Fibroblast of the aortic adventitia (primary cell): ENCODE data around the gene ERFE. TPM values are rescaled to one million over a fixed set of nuclear protein-coding genes. Genes with fewer than 3 reads are reported as not detected.

Experiments
- DNase-seq: peaks from one replicate; pipeline ENCODE4 v3.0.0-alpha.2; 2010; ENCODE audit warnings: low read depth
- H3K4me3 ChIP-seq: 2 replicates; pipeline ENCODE4 v1.5.1; 2011; ENCODE audit warnings: low read depth, mild to moderate bottlenecking, control low read depth, low read length, moderate library complexity
- total RNA-seq: library from RNA; depleted of rRNA; stranded (reverse); fragments of >200 nt; gene quantifications from 2 replicates; pipeline ENCODE4 v1.2.3, GENCODE V29; 2012; ENCODE audit warnings: low replicate concordance
- TF ChIP-seq, protein P1 (sequence below): IDR thresholded peaks from 2 replicates; pipeline ENCODE4 v1.5.1; 2011; ENCODE audit warnings: mild to moderate bottlenecking, low read length, control low read depth, inconsistent platforms; ENCODE audit not compliant: insufficient read depth

ERFE gene
- total RNA-seq, 1 donor: 2.8 TPM

DNA sequence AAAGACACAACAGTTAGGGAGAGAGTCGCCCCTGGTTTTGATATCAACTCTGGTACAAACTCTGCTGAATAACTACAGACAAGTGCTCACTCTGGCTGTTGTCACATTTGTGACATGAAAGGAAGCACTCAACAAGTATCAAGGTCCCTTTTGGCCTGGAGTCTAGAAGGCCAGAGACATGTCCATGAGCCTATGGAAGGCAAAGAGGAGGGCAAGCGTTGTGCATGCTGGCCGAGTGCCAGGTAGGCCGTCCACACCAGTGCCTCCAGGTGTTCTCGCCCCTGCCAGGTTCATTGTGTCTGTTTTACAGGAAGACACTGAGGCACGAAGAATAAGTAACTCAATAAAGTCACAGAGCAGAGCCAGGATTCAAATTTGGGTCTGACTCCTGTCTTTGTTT lies 23.6 kb downstream of the ERFE start:
- no peak overlapping the region for H3K4me3 ChIP-seq
- DNase-seq: no peak
- TF ChIP-seq, protein P1, sequence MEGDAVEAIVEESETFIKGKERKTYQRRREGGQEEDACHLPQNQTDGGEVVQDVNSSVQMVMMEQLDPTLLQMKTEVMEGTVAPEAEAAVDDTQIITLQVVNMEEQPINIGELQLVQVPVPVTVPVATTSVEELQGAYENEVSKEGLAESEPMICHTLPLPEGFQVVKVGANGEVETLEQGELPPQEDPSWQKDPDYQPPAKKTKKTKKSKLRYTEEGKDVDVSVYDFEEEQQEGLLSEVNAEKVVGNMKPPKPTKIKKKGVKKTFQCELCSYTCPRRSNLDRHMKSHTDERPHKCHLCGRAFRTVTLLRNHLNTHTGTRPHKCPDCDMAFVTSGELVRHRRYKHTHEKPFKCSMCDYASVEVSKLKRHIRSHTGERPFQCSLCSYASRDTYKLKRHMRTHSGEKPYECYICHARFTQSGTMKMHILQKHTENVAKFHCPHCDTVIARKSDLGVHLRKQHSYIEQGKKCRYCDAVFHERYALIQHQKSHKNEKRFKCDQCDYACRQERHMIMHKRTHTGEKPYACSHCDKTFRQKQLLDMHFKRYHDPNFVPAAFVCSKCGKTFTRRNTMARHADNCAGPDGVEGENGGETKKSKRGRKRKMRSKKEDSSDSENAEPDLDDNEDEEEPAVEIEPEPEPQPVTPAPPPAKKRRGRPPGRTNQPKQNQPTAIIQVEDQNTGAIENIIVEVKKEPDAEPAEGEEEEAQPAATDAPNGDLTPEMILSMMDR: no peak

DNA sequence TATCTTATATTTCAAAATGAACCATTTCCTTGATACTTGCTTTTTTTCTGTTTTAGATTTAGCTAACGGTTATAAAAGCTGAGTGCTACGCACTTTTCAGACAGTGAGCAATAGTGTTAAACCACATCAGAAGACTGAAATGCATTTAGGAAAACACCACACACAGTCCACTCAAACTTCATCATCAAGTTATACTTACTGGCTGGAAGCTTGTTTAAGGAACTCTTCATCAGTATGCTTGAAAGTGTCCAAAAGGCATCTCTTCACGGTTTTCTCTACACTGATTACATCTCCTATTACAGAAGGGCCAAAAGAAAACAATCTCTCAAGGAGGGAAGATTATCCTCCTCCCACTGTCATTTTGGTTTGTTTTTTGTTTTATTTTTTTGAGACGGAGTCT lies 25.1 kb downstream of the ERFE start:
- DNase-seq: no peak
- TF ChIP-seq, protein P1: no peak

DNA sequence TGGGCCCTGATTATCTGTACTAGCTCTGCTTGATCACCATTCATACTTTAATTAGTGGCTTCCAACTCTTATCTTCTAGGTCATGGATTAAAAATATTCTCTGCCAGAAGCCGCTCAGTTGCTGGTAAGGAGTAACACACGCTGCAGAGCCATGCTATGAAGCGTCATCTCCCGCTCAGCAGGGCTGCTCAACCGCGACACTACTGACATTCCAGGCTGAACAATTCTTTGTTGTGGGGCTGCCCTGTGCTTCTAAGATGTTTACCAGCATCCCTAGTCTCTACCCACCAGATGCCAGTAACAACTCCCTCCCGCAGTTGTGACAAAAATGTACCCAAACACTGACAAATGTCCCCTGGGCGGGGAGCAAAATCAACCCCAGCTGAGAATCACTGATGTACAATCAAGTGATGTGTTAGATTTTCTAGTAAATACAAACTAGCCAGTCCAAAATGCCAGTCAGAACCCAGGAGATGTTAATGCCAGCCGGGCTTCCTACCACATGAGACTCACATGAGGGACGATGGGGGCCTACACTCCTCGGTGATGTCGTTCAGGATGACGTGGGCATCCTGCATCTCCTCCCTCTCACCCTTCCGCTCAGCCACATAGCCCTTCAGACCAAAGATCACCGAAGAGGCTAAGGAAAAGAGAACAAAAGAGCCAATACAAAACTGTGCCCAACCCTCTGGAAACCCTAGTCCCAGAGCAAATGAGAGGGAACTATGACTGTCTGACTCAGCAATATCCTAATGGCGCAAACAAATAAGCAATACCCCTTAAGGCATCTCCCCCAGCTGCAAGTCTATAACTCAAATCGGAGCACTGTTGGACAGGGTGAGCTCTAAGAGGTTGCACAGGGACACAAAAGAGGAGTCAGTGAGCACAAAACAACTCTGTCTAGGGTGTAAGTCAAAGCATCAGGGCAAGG lies 29.1 kb downstream of the ERFE start:
- H3K4me3 ChIP-seq: no peak overlapping the region
- DNase-seq: no peak
- TF ChIP-seq, protein P1: no peak

More for the DNA sequence above, 25.1 kb downstream of the ERFE start:
- no peak overlapping the region for H3K4me3 ChIP-seq

DNA sequence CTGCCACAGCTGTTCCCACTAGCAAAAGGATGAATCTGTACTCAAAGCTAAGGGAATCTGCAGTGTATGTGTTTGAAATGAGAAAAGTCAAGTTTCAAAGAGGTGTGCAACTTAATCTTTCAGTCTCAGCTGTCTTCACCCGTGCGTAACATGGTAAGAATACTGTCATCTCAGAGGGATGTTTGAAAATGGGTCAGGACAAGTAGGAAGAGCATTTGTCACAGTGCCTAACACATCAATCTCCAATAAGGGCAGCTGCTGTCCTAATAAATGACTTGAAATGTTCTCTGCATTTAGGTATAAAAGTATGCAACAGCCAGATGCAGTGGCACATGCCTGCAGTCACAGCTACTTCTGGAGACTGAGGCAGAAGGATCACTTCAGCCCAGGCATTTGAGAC lies 31.7 kb downstream of the ERFE start:
- TF ChIP-seq, protein P1: no peak
- DNase-seq: no peak
- no peak overlapping the region for H3K4me3 ChIP-seq

DNA sequence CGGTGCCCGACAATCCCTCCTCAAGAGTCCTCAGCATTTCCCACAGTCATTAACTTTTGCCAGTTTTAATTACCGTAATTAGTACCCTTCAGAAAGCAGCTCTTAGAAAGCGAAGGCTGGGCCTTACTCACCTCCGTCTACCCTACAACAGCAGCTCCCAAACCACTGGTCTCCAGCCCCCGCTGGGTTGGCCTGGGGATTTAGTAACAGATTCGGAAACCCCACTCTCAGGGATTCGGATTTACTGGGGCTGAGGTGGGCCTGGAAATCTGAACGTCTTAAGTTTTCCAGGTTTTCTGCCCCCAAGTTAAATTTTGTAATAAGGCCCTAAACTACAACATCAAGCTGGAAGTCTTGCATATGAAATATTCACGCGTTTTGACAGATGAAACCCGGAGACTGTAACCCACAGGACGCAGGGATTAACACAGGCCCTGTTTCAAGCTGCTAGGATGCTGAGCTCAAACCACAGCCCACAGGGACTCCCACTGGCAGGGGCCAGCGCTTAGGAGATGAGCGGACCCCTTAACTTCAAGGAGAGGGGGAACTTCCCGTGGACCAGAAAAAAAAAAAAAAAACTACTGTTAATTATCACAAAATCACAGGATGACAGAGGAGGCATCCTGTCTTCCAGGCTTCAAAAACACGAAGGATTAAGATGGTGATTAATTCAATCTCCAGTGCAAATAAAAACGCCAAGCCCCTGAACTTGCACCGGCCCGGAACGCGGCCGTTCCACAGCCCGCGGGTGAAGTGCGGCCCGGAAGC lies 43.7 kb downstream of the ERFE start:
- TF ChIP-seq, protein P1: no peak
- H3K4me3 ChIP-seq: peak overlapping the region; percentile 85
- peak; percentile 39 for DNase-seq

DNA sequence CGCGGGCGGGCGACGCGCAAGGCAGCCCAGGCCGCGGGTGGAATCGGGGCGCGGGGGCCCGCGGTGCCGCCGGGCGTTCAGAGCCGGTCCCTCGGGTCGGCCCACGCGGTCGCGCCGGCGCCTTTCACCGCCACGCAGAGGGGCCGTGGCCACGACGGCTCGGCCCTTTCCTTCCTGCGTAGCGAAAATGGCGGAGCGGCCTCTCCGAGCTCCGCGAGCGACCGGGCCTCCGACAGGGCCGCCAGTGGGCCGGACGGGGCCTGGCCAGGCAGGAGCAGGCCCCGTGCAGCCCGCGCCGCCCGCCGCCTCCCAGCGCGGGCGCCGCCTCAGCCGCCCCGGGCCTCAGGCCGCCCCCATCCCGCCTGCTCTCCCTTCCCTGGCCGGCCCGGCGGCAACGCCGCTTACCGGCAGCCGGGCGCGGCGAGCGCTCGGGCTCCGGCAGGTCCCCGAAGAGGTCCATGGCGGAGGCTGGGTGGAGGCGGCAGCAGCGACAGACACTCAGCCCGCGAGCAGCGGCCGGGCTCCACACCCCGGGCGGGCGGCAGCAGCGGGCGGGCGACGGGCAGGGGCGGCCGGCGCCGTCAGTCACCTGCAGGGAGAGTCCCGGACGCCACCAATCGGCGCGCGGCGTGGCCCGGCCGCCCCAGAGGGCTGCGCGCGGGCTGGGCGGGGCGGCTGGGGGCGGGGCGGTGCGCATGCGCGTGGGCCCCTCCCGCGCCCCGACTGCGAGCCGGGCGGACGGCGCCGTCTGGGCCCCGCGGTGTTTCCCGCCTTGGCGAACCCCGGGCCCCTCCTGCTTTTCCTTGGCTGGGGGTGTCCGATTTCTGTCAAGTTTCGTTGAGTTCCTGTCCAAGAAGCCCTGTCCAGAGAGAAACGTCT lies 44.6 kb downstream of the ERFE start, which contains the start of gene ILKAP:
ILKAP (minus strand) TSS at position 602 of the 879 bp plus-strand sequence; CDS start at position 460, 142 bp downstream.
- peak within 1 kb of the TSS; percentile 85 for H3K4me3 ChIP-seq
- DNase-seq: peak; percentile 68
- TF ChIP-seq, protein P1: no peak
